ENCODE data around the gene COL7A1.
"Not testable (repeated sequence)": the region's sequence is repeated elsewhere in the genome, so short reads cannot be mapped to it uniquely, and the experiment has no call there.

The COL7A1 gene

GRCh38 chr3:48560648-48561018 lies 34.5 kb downstream of the COL7A1 start:
- peak; percentile 68 for DNase-seq

GRCh38 chr3:48558493-48559134 lies 36.5 kb downstream of the COL7A1 start:
- no peak for DNase-seq

GRCh38 chr3:48556796-48557626 lies 38.1 kb downstream of the COL7A1 start, which contains the start of gene PFKFB4:
PFKFB4 (minus strand) TSS chr3:48556803; CDS start chr3:48556777, 26 bp downstream.
- DNase-seq, result peak; percentile 99

DNA sequence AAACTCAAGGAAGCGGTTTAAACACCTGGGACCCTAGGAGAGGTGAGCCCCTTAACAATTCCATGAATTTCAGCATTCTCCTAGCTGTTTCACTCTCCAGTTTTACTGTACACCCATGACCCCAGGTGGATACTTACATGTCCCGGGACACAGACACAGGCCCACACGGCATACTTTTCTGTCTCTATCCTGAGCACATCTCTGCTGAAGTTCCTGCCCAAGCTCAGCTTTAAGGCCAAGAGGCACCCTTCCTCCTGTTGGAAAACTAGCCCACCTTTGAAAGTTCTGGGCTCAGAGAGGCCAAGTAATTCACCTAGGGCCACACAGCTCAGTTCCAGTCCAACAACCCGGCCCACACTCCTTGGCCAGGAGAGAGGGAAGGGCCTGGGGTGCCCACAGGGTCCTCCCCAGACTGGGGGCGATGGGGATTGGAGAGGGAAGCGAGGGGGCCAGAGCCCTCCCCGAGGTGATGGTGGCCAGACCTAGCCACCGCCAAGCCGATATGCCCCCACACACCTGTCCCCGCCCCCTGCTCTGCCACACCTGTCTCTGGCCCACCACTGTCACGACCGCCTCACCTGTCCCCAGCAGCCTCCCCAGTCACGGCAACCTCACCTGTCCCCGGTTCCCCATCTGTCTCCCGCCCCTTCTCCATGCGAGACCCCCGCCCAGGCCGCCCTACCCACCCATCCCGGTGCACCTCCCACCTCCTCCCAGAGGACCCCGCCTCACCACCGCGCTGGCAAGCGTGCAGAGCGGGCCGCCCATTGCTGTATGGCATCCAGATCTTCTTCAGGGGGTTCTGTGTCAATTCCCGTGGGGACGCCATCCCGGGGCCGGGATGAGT lies 39.0 kb downstream of the COL7A1 start:
- no peak for DNase-seq

- DNase-seq, result peak; percentile 24
Observed at GRCh38 chr3:48555231-48555948, 39.7 kb downstream of the COL7A1 start.

GRCh38 chr3:48553886-48554845 lies 41.0 kb downstream of the COL7A1 start:
- DNase-seq, result no peak

DNA sequence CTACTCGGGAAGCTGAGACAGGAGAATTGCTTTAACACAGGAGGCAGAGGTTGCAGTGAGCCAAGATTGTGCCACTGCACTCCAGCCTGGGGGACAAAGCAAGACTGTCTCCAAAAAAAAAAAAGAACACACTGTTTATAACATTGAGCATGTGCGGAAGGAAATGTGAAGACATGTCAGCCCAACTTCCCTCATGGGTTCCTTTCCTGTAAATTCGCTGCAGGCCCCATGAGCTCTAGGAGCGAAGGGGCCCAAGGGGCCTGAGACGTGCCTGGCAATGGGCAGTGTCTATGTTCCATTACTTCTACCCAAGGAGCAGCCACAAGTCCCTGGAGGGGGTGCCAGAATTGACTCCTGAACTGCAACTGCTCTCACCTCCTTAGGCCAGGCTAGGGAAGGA lies 41.8 kb downstream of the COL7A1 start:
- DNase-seq, result no peak

DNA sequence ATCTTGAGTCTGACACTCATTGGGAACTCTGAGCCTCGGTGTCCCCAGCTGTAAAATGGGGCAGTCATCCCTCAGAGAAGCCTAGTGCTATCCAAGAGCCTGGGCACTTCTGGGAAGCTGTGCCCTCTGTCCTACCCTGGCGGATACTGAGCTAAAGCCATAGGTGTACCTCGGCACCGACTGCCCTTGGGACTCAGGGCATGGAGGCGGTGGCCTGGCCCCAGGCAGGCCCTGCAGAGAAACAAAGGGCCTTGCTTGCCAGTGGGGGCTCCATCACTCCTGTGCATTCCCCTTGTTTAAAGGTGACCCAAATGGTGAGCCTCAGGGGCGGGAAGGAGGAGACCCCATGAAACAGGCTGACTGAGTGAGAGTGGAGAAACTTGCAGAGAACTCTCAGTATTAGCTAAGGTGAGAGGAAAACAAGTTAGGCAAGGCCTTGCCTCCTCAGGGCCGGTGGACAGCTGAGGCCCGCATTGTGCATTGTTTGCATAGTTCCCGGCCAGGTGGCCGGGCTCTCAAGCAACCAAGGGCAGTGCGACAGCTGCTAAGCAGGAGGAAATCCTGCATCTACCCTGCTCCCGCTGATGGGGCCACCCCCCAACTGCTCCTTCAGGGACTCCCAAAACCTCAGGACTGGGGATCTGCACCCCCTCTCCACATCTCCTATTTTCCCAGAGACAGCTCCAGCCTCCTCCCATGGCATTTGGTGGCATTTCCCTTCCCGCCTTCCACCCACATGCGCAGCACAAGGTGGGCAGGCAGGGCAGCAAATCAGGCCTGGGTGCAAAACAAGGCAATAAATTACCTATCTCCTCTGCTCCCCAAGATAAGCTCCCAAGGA lies 42.8 kb downstream of the COL7A1 start:
- peak; percentile 5 for DNase-seq

DNA sequence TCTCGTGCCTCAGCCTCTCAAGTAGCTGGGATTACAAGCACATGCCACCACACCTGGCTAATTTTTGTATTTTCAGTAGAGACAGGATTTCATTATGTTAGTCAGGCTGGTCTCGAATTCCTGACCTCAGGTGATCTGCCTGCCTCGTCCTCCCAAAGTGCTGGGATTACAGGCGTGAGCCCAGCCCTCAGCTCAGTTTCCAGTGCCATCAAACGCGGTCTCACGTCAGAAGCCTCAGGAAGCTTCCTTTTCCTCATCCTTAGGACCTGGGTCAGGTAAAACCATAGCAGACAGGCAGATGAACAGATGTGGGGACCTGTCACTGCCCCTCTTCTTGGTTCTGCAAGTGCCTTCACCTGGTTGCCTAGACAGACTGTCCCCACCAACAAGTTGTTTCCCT lies 43.5 kb downstream of the COL7A1 start:
- DNase-seq, result not testable (repeated sequence)

DNA sequence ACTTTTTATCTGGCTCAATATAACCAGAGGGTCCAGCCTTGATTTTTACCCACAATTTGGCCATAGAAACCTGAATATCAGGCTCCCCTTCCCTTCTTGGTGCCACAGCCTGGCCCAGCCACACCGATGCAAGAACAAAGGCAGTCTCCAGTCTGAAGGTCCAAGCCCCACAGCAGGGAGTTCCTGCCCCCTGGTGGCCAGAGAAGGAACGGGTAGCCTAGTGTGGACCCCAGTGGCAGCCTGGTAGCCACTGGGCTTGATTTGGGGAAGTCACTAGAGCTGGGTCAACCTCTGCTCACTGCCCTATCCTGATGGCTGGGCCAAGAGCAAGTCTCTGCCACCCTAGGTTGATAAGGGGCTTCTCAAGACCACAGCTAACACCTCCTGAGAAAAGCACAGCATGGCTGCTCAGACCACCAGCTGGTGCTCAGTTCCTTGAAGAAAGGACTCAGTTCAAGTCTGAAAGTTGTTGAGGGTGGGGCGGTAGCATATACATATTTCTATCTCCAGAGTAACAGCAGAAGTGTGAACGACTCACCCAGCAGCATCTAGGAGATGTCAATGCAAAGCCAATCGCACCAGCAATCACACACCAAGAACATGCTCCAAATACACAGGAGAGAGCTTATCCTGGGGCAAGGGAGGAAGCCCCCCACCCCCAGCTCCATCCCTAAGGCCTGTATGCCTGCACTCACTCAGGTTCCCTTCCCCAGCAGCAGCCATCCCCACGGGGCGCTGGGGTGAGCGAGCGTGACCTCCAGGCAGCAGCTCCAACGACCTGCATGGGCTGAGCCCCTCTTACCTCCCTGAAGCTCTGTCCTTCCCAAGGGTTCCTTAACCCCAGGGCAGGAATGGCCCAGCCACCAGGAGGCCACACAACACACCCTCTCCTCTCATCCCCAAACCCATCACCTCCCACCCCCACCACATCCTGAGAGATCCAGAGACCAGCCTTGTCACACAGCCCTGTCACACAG lies 46.1 kb downstream of the COL7A1 start:
- peak; percentile 86 for DNase-seq

DNA sequence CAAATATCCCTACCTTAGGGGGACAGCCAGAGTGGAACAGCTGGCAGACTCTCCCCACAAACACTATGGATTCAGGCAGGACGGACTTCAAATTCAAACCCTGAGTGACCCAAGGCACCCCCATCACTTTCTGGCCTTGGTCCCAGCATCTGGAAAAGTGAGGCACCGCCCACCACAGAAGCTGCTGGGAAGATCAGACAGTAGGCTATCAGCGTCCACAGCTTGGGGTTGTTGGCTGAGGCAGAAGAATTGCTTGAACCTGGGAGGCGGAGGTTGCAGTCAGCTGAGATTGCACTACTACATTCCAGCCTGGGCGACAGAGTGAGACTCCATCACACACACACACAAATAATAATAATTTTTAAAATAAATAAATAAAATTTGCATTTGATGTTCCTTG lies 47.0 kb downstream of the COL7A1 start:
- no peak for DNase-seq

- DNase-seq, result no peak
Observed at GRCh38 chr3:48546203-48546829, 48.8 kb downstream of the COL7A1 start.

DNA sequence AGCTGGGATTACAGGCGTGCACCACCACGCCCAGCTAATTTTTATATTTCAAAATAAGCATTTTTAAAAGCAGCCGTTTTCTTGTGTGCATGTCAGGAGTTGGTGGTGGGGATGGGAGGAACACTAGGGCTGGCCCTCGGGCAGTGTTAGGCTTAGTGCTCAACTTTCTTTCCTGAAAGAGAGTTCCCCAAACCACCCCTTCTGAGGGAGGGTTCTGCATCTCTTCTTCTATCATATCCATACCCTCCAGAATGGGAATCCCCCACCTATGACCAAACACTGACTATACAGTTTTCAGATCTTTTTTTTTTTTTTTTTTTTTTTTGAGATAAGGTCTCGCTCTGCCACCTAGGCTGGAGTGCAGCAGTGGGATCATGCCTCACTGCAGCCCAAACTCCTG lies 51.0 kb downstream of the COL7A1 start:
- no peak for DNase-seq

DNA sequence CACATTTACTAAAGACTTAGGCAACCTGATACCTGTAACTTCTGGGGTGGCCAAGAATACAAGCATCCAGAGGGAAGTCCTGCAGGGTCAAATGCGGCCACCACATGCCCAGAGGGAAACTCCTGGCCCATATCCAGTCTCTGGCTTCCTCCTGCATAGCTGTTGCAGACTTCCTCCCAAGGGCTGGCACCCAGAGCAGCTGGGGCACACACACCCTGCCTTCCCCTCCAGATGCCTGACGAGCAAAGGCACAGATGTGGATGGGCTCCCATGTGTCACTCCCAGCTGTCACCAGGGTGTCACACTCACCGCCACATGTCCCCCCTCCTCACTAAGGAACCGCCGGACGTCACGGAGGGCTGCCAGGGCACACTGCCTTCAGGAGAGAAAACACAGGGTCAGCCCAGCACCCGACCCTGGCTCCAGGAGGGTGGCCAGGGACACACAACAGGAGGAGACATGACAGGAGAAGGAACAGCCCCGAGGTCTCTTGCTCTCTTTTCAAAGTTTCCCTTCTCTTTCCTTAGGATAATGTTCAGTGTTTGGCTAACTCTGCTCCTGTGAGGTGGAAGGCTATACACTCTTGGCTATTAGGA lies 51.8 kb downstream of the COL7A1 start:
- DNase-seq, result peak; percentile 67

GRCh38 chr3:48538451-48538850 lies 56.7 kb downstream of the COL7A1 start:
- DNase-seq, result no peak

GRCh38 chr3:48536785-48537184 lies 58.3 kb downstream of the COL7A1 start:
- DNase-seq, result no peak

DNA sequence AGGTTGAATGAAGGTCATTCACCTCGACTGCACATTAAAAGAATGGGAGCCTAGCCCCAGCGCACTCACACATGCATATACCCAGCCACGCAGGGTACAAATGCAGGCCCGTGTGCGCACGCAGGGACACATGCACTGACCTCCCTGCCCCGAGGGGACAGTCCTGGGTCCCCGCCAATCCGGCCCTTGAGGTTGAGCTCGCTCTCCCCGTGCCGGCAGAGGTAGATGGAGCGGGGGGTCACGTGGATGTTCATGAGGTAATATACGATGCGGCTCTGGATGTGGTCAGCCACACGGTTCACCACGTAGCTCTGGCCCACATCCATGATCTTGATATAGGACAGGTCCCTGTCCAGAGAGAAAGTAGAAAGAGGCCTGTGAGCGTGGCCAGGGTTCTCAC lies 59.0 kb downstream of the COL7A1 start:
- DNase-seq, result no peak

- DNase-seq, result no peak
Observed at GRCh38 chr3:48535578-48535977, 59.6 kb downstream of the COL7A1 start.

DNA sequence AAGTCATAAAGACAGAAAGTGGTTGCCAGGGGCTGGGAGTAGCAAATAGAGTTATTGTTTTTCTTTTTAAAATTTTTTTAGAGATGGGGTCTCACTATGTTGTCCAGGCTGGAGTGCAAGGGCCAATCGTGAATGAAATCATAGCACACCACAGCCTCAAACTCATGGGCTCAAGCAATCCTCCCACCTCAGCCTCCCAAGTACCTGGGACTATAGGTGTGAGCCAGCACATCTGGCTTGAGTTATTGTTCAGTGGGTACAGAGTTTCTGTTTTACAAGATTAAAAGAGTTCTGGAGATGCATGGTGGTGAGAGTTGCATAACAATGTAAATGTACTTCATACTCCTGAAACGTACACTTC lies 62.2 kb downstream of the COL7A1 start:
- no peak for DNase-seq

Data from NCI-H82 (cell line).